HEK293 (cell line): ENCODE results near the gene ASPSCR1.

Experiments used
- CTCF ChIA-PET: fragments of 350-600 bp; formaldehyde crosslinking; extraction: SDS; loops from one replicate; lab custom pipeline; 2021; ENCODE audit warnings: antibody characterized with exemption; lab: Yijun Ruan, JAX
- POLR2A ChIA-PET: fragments of 300-600 bp; formaldehyde crosslinking; extraction: SDS; loops from one replicate; lab custom pipeline; 2020; ENCODE audit warnings: antibody characterized with exemption, inconsistent platforms; lab: Yijun Ruan, JAX
- H3K27ac ChIP-seq: fragments of 200-500 bp; sonication (Bioruptor generic); 2 replicates; pipeline ENCODE4 v1.5.1; 2014; ENCODE audit warnings: low read depth, low read length, control low read depth, inconsistent platforms; ENCODE audit errors: extremely low read depth
- H3K36me3 ChIP-seq, 2 experiments: fragments of 200-500 bp in 1 of 2; sonication (Bioruptor generic) in 1 of 2; 1 replicate in 1 of 2; 2 replicates in 1 of 2; pipeline ENCODE4 v1.5.1; 2014 to 2017; ENCODE audit warnings: inconsistent platforms in 2 of 2, low read length in 2 of 2; ENCODE audit not compliant: control insufficient read depth in 2 of 2, insufficient read depth in 1 of 2
- H3K4me1 ChIP-seq: fragments of 200-500 bp; sonication (Bioruptor generic); 2 replicates; pipeline ENCODE4 v1.5.1; 2014; ENCODE audit warnings: mild to moderate bottlenecking, low read length, inconsistent platforms; ENCODE audit not compliant: control insufficient read depth, insufficient read depth
- H3K4me3 ChIP-seq: 2 replicates; pipeline ENCODE4 v1.5.1; 2011; ENCODE audit warnings: low read depth, mild to moderate bottlenecking, control low read depth, low read length, moderate library complexity
- H3K9me3 ChIP-seq: fragments of 200-500 bp; sonication (Bioruptor generic); 2 replicates; pipeline ENCODE4 v1.5.1; 2014; ENCODE audit warnings: low read depth, low read length, inconsistent platforms; ENCODE audit not compliant: control insufficient read depth, insufficient read depth
- GLIS1 ChIP-seq: fragments of 450-650 bp; formaldehyde crosslinking; IDR thresholded peaks from 2 replicates; pipeline ENCODE4 v1.5.1; 2016; ENCODE audit warnings: missing biosample characterization, missing genetic modification characterization
- HOXD13 ChIP-seq: sonication (generic); formaldehyde crosslinking; IDR thresholded peaks from 2 replicates; pipeline ENCODE4 v1.8.0; 2022; ENCODE audit warnings: missing genetic modification reagents, borderline replicate concordance
- KLF8 ChIP-seq: fragments of 450-650 bp; formaldehyde crosslinking; IDR thresholded peaks from 2 replicates; pipeline ENCODE4 v1.5.1; 2016; ENCODE audit warnings: missing biosample characterization, missing genetic modification characterization
- TRIM28 ChIP-seq: IDR thresholded peaks from 2 replicates; pipeline ENCODE4 v1.6.1; 2011; ENCODE audit warnings: low read length, control low read depth, borderline replicate concordance
- ZIC2 ChIP-seq: fragments of 450-650 bp; formaldehyde crosslinking; IDR thresholded peaks from 2 replicates; pipeline ENCODE4 v1.5.1; 2016; ENCODE audit warnings: missing biosample characterization, missing genetic modification characterization
- ZNF19 ChIP-seq: fragments of 450-650 bp; formaldehyde crosslinking; IDR thresholded peaks from 2 replicates; pipeline ENCODE4; 2016; ENCODE audit warnings: missing biosample characterization, missing genetic modification characterization, low read depth
- ZNF223 ChIP-seq: fragments of 450-650 bp; formaldehyde crosslinking; IDR thresholded peaks from 2 replicates; pipeline ENCODE4 v1.5.1; 2016; ENCODE audit warnings: missing biosample characterization, missing genetic modification characterization
- ZNF510 ChIP-seq: fragments of 450-650 bp; formaldehyde crosslinking; IDR thresholded peaks from 2 replicates; pipeline ENCODE4 v1.5.1; 2018; ENCODE audit warnings: mild to moderate bottlenecking, missing genetic modification characterization, missing biosample characterization; ENCODE audit not compliant: insufficient replicate concordance
- ZNF544 ChIP-seq: fragments of 450-650 bp; formaldehyde crosslinking; IDR thresholded peaks from 2 replicates; pipeline ENCODE4 v1.5.0; 2017; ENCODE audit warnings: missing biosample characterization, missing genetic modification characterization
- ZNF585B ChIP-seq: fragments of 450-650 bp; formaldehyde crosslinking; IDR thresholded peaks from 2 replicates; pipeline ENCODE4 v1.5.1; 2016; ENCODE audit warnings: missing biosample characterization, missing genetic modification characterization
- ZNF596 ChIP-seq: fragments of 450-650 bp; IDR thresholded peaks from 2 replicates; pipeline ENCODE4 v1.5.0; 2018; ENCODE audit warnings: missing biosample characterization, mild to moderate bottlenecking, missing genetic modification characterization, moderate library complexity
- ZNF600 ChIP-seq: fragments of 450-650 bp; formaldehyde crosslinking; IDR thresholded peaks from 2 replicates; pipeline ENCODE4 v1.5.1; 2016; ENCODE audit warnings: missing biosample characterization, missing genetic modification characterization
- ZNF621 ChIP-seq: fragments of 450-650 bp; formaldehyde crosslinking; IDR thresholded peaks from 2 replicates; pipeline ENCODE4 v1.5.1; 2017; ENCODE audit warnings: missing biosample characterization, missing genetic modification characterization
- ZNF623 ChIP-seq: fragments of 450-650 bp; formaldehyde crosslinking; IDR thresholded peaks from 2 replicates; pipeline ENCODE4 v1.5.1; 2016; ENCODE audit warnings: missing biosample characterization, missing genetic modification characterization
- ZNF660 ChIP-seq: fragments of 450-650 bp; IDR thresholded peaks from 2 replicates; pipeline ENCODE4 v1.5.1; 2018; ENCODE audit warnings: missing biosample characterization, mild to moderate bottlenecking, missing genetic modification characterization
- TF ChIP-seq, protein P1 (sequence below): fragments of 450-650 bp; formaldehyde crosslinking; IDR thresholded peaks from 2 replicates; pipeline ENCODE4 v1.5.1; 2016; ENCODE audit warnings: missing biosample characterization, missing genetic modification characterization
- TF ChIP-seq, protein P2 (sequence below): fragments of 450-650 bp; formaldehyde crosslinking; optimal IDR thresholded peaks from 2 replicates; pipeline ENCODE3; 2016; ENCODE audit warnings: missing biosample characterization, mild to moderate bottlenecking, missing genetic modification characterization
- TF ChIP-seq, protein P3 (sequence below): fragments of 450-650 bp; formaldehyde crosslinking; IDR thresholded peaks from 2 replicates; pipeline ENCODE4 v1.5.1; 2016; ENCODE audit warnings: missing biosample characterization, missing genetic modification characterization
- TF ChIP-seq, protein P4 (sequence below): fragments of 450-650 bp; formaldehyde crosslinking; IDR thresholded peaks from 2 replicates; pipeline ENCODE4 v1.5.1; 2017; ENCODE audit warnings: missing biosample characterization, mild to moderate bottlenecking, missing genetic modification characterization, moderate library complexity

The ASPSCR1 gene

DNA sequence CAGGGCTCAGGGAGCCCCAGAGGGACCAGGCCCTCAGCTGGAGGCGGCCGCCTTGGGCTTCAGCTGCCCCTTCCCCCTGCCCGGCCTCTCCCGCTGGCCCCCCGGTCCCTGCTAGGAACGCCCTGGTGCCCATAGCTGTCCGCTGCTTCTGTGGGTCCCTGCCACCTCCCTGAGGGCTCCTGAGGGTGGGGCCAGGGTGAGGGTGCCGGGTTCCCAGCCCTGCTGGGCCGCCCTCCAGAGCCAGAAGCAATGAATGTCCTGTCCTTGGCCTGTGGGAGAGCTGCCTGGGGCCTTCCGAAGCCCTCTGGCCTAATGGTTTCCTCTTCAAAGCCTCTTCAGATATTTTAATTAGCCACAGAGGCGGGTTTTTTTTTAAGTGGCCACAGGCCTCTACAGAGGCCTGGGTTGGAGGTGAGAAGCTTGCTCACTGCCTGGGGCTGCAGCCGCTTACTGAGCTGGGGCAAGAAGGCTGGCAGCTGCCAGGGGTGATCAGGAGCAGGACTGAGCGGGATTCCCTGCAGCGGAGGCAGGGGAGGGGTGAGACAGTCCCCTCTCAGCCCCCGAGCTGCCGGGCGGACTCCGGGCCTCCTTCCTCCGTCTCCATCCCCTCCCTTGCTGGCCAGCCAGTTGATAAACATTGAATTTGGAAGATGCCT is 35.3 kb downstream of the ASPSCR1 start:
- Histone ChIP-seq H3K4me3 (no peak overlapping the region), H3K36me3 (peaks cover 0 to 5% of the 10 kb centered on the region in 2 experiments; a peak in 1 of 3 replicates), H3K4me1 (no peaks in the 10 kb centered on the region), H3K9me3 (no peaks in the 10 kb centered on the region), H3K27ac (peak overlapping the region; percentile 17; the same call in 1 of the 2 replicates)
- ChIA-PET POLR2A (interaction anchor here (0.8 kb wide), 1 partner anchor 10 kb away, joined by 3 read pairs; the partner anchor contains the start of genes CENPX and LRRC45), CTCF (interaction anchor here (1.1 kb wide), 1 partner anchor 9 kb away, joined by 4 read pairs; no protein-coding TSS in a partner anchor)
- TF ChIP-seq ZNF585B (tag by site-specific recombination) (no peak), KLF8 (no peak), ZNF600 (tag by site-specific recombination) (no peak), HOXD13 (CRISPR knock-in tag) (no peak), ZNF19 (tag by site-specific recombination) (no peak), ZNF596 (tag by site-specific recombination) (no peak), TRIM28 (no peak), ZIC2 (peak; percentile 13; the same call in 1 of the 2 replicates), ZNF621 (tag by site-specific recombination) (no peak), ZNF223 (tag by site-specific recombination) (no peak), GLIS1 (tag by site-specific recombination) (peak; percentile 50), ZNF660 (tag by site-specific recombination) (no peak), ZNF623 (tag by site-specific recombination) (no peak), ZNF544 (tag by site-specific recombination) (no peak)
- TF ChIP-seq, protein P1, sequence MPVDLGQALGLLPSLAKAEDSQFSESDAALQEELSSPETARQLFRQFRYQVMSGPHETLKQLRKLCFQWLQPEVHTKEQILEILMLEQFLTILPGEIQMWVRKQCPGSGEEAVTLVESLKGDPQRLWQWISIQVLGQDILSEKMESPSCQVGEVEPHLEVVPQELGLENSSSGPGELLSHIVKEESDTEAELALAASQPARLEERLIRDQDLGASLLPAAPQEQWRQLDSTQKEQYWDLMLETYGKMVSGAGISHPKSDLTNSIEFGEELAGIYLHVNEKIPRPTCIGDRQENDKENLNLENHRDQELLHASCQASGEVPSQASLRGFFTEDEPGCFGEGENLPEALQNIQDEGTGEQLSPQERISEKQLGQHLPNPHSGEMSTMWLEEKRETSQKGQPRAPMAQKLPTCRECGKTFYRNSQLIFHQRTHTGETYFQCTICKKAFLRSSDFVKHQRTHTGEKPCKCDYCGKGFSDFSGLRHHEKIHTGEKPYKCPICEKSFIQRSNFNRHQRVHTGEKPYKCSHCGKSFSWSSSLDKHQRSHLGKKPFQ = no peak
- TF ChIP-seq, protein P2, sequence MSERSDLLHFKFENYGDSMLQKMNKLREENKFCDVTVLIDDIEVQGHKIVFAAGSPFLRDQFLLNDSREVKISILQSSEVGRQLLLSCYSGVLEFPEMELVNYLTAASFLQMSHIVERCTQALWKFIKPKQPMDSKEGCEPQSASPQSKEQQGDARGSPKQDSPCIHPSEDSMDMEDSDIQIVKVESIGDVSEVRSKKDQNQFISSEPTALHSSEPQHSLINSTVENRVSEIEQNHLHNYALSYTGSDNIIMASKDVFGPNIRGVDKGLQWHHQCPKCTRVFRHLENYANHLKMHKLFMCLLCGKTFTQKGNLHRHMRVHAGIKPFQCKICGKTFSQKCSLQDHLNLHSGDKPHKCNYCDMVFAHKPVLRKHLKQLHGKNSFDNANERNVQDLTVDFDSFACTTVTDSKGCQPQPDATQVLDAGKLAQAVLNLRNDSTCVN (tag by site-specific recombination) = no peak
- TF ChIP-seq, protein P3, sequence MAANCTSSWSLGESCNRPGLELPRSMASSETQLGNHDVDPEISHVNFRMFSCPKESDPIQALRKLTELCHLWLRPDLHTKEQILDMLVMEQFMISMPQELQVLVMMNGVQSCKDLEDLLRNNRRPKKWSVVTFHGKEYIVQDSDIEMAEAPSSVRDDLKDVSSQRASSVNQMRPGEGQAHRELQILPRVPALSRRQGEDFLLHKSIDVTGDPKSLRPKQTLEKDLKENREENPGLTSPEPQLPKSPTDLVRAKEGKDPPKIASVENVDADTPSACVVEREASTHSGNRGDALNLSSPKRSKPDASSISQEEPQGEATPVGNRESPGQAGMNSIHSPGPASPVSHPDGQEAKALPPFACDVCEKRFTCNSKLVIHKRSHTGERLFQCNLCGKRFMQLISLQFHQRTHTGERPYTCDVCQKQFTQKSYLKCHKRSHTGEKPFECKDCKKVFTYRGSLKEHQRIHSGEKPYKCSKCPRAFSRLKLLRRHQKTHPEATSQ (tag by site-specific recombination) = no peak

DNA sequence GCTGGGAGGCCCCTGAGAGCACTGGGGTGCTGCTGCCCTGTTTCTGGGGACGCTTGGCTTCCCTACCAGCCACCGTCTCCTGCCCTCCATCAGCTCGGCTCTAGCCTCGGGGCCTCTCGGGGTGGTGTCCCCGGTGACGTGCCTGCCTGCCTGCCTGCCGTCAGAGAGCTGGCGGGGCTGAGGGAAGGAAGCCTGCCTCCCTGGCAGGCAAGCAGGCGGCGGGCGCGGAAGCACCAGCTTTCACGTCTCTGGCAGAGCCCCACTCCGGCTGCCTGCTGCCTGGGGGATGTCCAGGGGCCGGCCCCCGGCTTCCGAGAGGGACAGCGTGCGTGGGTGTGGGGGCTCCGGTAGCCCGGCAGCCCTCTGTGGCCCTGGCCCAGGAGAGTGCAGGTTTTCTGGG is 35.9 kb downstream of the ASPSCR1 start:
- CTCF ChIA-PET = interaction anchor here (1.1 kb wide), 1 partner anchor 9 kb away, joined by 4 read pairs; no protein-coding TSS in a partner anchor
- no peak overlapping the region for H3K27ac ChIP-seq
- POLR2A ChIA-PET = interaction anchor here (0.8 kb wide), 1 partner anchor 10 kb away, joined by 3 read pairs; the partner anchor contains the start of genes CENPX and LRRC45
- peaks cover 0 to 7% of the 10 kb centered on the region in 2 experiments; a peak in 1 of 3 replicates for H3K36me3 ChIP-seq
- H3K4me1 ChIP-seq = no peaks in the 10 kb centered on the region
- H3K9me3 ChIP-seq = no peaks in the 10 kb centered on the region
- no peak overlapping the region for H3K4me3 ChIP-seq
- TF ChIP-seq, protein P4, sequence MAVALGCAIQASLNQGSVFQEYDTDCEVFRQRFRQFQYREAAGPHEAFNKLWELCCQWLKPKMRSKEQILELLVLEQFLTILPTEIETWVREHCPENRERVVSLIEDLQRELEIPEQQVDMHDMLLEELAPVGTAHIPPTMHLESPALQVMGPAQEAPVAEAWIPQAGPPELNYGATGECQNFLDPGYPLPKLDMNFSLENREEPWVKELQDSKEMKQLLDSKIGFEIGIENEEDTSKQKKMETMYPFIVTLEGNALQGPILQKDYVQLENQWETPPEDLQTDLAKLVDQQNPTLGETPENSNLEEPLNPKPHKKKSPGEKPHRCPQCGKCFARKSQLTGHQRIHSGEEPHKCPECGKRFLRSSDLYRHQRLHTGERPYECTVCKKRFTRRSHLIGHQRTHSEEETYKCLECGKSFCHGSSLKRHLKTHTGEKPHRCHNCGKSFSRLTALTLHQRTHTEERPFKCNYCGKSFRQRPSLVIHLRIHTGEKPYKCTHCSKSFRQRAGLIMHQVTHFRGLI = 0 out of 2 replicates have a peak, but pooled peaks have one; percentile 32
- no peak for TF ChIP-seq ZNF510 (tag by site-specific recombination)
